Keratinocyte (primary cell): ENCODE measurements around the gene TMEM144. TPM values are rescaled to one million over a fixed set of nuclear protein-coding genes. Genes with fewer than 3 reads are reported as not detected.

Experiments
- DNase-seq: peaks from one replicate; pipeline ENCODE4 v3.0.0-alpha.2; 2011; ENCODE audit warnings: low read depth, missing footprints, low spot score
- FAIRE-seq: peaks from 2 replicates; lab custom pipeline; 2011; peaks lifted over from hg19 to GRCh38; lab: Jason Lieb, UNC
- H2AFZ ChIP-seq: 2 replicates; pipeline ENCODE4 v1.6.0; 2012; ENCODE audit warnings: low read length, control low read depth, inconsistent platforms; ENCODE audit not compliant: control insufficient read depth
- H3K27ac ChIP-seq: 2 replicates; pipeline ENCODE4 v1.5.1; 2011; ENCODE audit warnings: low read length; ENCODE audit not compliant: control insufficient read depth, insufficient read depth
- H3K27me3 ChIP-seq: 3 replicates; pipeline ENCODE4 v1.6.0; 2011; ENCODE audit warnings: low read length; ENCODE audit not compliant: control insufficient read depth, insufficient read depth; ENCODE audit errors: extremely low read depth
- H3K36me3 ChIP-seq, 2 experiments: 2 replicates in 1 of 2; 3 replicates in 1 of 2; pipeline ENCODE4 v1.5.1; 2011; ENCODE audit warnings: low read length in 2 of 2, mild to moderate bottlenecking in 1 of 2; ENCODE audit not compliant: control insufficient read depth in 2 of 2, insufficient read depth in 2 of 2; ENCODE audit errors: extremely low read depth in 1 of 2
- H3K4me1 ChIP-seq: 3 replicates; pipeline ENCODE4 v1.5.1; 2011; ENCODE audit warnings: low read length; ENCODE audit not compliant: control insufficient read depth, insufficient read depth; ENCODE audit errors: extremely low read depth
- H3K4me2 ChIP-seq: 3 replicates; pipeline ENCODE4 v1.6.0; 2011; ENCODE audit warnings: low read depth, low read length; ENCODE audit not compliant: control insufficient read depth, insufficient read depth; ENCODE audit errors: extremely low read depth
- H3K4me3 ChIP-seq, 3 experiments: fragments of 200-600 bp in 1 of 3; sonication (generic) in 1 of 3; 2 replicates in 2 of 3; 3 replicates in 1 of 3; pipeline ENCODE4 v1.5.1; 2011 to 2016; ENCODE audit warnings: low read length in 3 of 3, mild to moderate bottlenecking in 3 of 3, control low read depth in 2 of 3, inconsistent platforms in 1 of 3, low read depth in 1 of 3, mixed read lengths in 1 of 3, mixed run types in 1 of 3, moderate library complexity in 1 of 3; ENCODE audit not compliant: control insufficient read depth in 2 of 3, insufficient read depth in 2 of 3; ENCODE audit errors: extremely low read depth in 1 of 3
- H3K79me2 ChIP-seq: 2 replicates; pipeline ENCODE4 v1.6.0; 2012; ENCODE audit warnings: low read length; ENCODE audit not compliant: control insufficient read depth, insufficient read depth
- H3K9ac ChIP-seq: 3 replicates; pipeline ENCODE4 v1.6.0; 2011; ENCODE audit warnings: low read length; ENCODE audit not compliant: control insufficient read depth, insufficient read depth; ENCODE audit errors: extremely low read depth
- H3K9me1 ChIP-seq: 3 replicates; pipeline ENCODE4 v1.6.0; 2011; ENCODE audit warnings: low read length; ENCODE audit not compliant: control insufficient read depth, insufficient read depth; ENCODE audit errors: extremely low read depth
- H3K9me3 ChIP-seq: 2 replicates; pipeline ENCODE4 v1.5.1; 2012; ENCODE audit warnings: low read depth, low read length; ENCODE audit not compliant: control insufficient read depth
- H4K20me1 ChIP-seq: 3 replicates; pipeline ENCODE4 v1.6.0; 2011; ENCODE audit warnings: low read length; ENCODE audit not compliant: control insufficient read depth, insufficient read depth; ENCODE audit errors: extremely low read depth
- EZH2 ChIP-seq: IDR thresholded peaks from one replicate; pipeline ENCODE4 v1.6.1; 2012; ENCODE audit warnings: inconsistent platforms, mild to moderate bottlenecking, low read length, moderate library complexity
- dilution Hi-C: fragments of 300-500 bp; cut with MboI; formaldehyde crosslinking; loops from one replicate; pipeline ENCODE4 v1.7.0; 2020; ENCODE audit warnings: low sequenced_read_pairs; ENCODE audit not compliant: extremely low pct_ligation_motif_present
- polyA plus RNA-seq, 5 experiments: library from polyadenylated mRNA; depleted of rRNA in 3 of 5; stranded (reverse) in 3 of 5; stranded (forward) in 1 of 5; unstranded in 1 of 5; fragments of >200 nt; gene quantifications; 1 replicate in 1 of 5; 2 replicates in 3 of 5; 3 replicates in 1 of 5; pipeline versions ENCODE4 v1.2.1 to v1.2.3, GENCODE V29; 2011 to 2012; ENCODE audit warnings: missing spikeins in 2 of 5, low read depth in 1 of 5, low replicate concordance in 1 of 5
- TF ChIP-seq, protein P1 (sequence below), 3 experiments: IDR thresholded peaks in 1 of 3; conservative IDR thresholded peaks in 1 of 3; optimal IDR thresholded peaks in 1 of 3; 2 replicates in 2 of 3; 3 replicates in 1 of 3; pipeline versions ENCODE3 to v1.5.1; 2011; ENCODE audit warnings: low read length in 3 of 3, mild to moderate bottlenecking in 3 of 3, moderate library complexity in 2 of 3, control low read depth in 1 of 3, inconsistent platforms in 1 of 3; ENCODE audit not compliant: insufficient read depth in 2 of 3; ENCODE audit errors: extremely low read depth in 1 of 3

The TMEM144 gene
- polyA plus RNA-seq, 1 donor (not counting 4 experiments of a cell fraction or from before 2014, with no cell fraction given) = 3.3 TPM

DNA sequence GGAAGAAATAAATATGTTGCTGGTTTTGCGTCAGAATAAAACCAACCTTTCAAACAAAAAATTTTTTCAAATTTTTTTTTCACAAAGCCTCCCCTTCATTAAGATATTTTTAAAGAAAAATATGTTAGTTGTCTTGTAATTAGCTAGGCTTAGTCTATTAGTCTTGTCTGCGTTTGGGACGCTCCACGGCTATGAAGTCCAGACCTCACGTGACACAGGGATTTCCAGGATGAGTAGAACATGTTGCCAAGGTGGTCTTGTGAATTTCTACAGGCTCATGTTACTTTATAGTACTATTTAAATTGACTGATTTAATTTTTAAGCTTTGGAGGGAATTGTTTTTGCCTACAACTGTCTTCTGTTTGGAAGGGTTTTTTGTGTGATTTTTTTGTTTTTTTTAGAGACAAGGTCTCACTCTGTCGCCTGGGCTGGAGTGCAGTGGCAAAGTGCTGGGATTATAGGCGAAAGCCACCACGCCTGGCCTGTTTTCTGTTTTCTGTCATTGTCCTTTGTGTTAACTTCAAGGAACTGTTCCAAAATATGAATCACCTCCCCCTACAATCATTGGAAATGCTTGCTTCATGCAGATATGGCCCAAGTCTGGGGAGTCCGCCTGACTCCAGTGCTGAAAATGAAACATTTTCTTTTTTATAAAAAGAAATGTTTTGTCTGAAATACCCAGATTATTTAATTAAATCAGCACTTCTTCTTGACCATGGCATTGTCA, 26.2 kb downstream of the TMEM144 start:
- Histone ChIP-seq H3K36me3 (no peaks in the 10 kb centered on the region), H3K9me1 (no peaks in the 10 kb centered on the region), H3K27me3 (no peaks in the 10 kb centered on the region), H3K79me2 (no peaks in the 10 kb centered on the region), H3K27ac (no peak overlapping the region), H3K4me3 (no peak overlapping the region), H2AFZ (no peak overlapping the region), H3K9me3 (no peaks in the 10 kb centered on the region), H4K20me1 (no peaks in the 10 kb centered on the region), H3K4me1 (no peaks in the 10 kb centered on the region), H3K4me2 (no peak overlapping the region), H3K9ac (no peak overlapping the region)
- TF ChIP-seq, protein P1, sequence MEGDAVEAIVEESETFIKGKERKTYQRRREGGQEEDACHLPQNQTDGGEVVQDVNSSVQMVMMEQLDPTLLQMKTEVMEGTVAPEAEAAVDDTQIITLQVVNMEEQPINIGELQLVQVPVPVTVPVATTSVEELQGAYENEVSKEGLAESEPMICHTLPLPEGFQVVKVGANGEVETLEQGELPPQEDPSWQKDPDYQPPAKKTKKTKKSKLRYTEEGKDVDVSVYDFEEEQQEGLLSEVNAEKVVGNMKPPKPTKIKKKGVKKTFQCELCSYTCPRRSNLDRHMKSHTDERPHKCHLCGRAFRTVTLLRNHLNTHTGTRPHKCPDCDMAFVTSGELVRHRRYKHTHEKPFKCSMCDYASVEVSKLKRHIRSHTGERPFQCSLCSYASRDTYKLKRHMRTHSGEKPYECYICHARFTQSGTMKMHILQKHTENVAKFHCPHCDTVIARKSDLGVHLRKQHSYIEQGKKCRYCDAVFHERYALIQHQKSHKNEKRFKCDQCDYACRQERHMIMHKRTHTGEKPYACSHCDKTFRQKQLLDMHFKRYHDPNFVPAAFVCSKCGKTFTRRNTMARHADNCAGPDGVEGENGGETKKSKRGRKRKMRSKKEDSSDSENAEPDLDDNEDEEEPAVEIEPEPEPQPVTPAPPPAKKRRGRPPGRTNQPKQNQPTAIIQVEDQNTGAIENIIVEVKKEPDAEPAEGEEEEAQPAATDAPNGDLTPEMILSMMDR (optimal IDR thresholded peaks at IDR 0.05 in 1 of 3, IDR thresholded peaks at IDR 0.05 in 1 of 3, conservative IDR thresholded peaks at IDR 0.05 in 1 of 3; ENCODE audit: extremely low read depth in 1 of 3, insufficient read depth in 2 of 3, low read length in 3 of 3) = no peak
- TF ChIP-seq EZH2 = no peak
- no peak for DNase-seq
- FAIRE-seq = no peak
- dilution Hi-C loops = no loop called here

DNA sequence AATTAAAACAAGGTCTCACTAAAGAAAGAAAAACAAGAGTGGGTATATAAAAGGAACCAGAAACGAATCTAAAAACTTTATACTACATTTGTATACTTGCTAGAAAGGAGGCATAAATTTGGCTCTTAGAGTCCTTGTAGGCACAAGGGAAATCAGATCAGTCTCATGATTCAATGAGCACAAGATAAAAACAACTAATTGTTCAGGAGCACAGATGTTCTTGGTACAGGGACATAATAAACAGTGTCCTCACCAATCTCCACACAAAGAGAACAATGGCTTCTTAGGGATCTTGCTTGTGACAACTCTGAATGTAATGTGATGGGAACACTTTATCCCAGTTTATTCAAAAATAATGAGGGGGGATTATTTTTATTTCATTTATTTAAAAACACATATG, 28.3 kb downstream of the TMEM144 start:
- FAIRE-seq (no peak), DNase-seq (no peak)
- H3K27ac ChIP-seq = no peak overlapping the region
- no peaks in the 10 kb centered on the region for H3K36me3 ChIP-seq
- H3K9me3 ChIP-seq = no peaks in the 10 kb centered on the region
- TF ChIP-seq EZH2 = no peak
- TF ChIP-seq, protein P1 (optimal IDR thresholded peaks at IDR 0.05 in 1 of 3, IDR thresholded peaks at IDR 0.05 in 1 of 3, conservative IDR thresholded peaks at IDR 0.05 in 1 of 3; ENCODE audit: extremely low read depth in 1 of 3, insufficient read depth in 2 of 3, low read length in 3 of 3) = no peak
- no peak overlapping the region for H3K4me2 ChIP-seq
- no peak overlapping the region for H3K9ac ChIP-seq
- H2AFZ ChIP-seq = no peak overlapping the region
- no peaks in the 10 kb centered on the region for H3K4me1 ChIP-seq
- H3K27me3 ChIP-seq = no peaks in the 10 kb centered on the region
- H3K4me3 ChIP-seq = no peak overlapping the region
- dilution Hi-C loops = no loop called here
- H4K20me1 ChIP-seq = no peaks in the 10 kb centered on the region
- H3K9me1 ChIP-seq = no peaks in the 10 kb centered on the region
- no peaks in the 10 kb centered on the region for H3K79me2 ChIP-seq
